B cell (primary cell): ENCODE measurements around the gene TIAM2.

Source experiments
- CTCF ChIP-seq: fragments of 200-600 bp; IDR thresholded peaks from one replicate; pipeline ENCODE4 v1.8.0; 2022; ENCODE audit warnings: antibody characterized with exemption, mild to moderate bottlenecking
- EZH2 ChIP-seq: IDR thresholded peaks from 2 replicates; pipeline ENCODE4 v1.6.1; 2012; ENCODE audit warnings: borderline replicate concordance, low read depth, mild to moderate bottlenecking, moderate library complexity, low read length; ENCODE audit not compliant: insufficient read depth, poor library complexity, severe bottlenecking

GRCh38 chr6:155004017-155004416, 8.9 kb downstream of the TIAM2 start:
- TF ChIP-seq CTCF (no peak), EZH2 (no peak)
